CD4-positive, alpha-beta T cell treated with Interleukin-4 for 4 hours (primary cell): ENCODE data around the gene SRGAP3.
"Not testable (repeated sequence)": the region's sequence is repeated elsewhere in the genome, so short reads cannot be mapped to it uniquely, and the experiment has no call there.

Experiments
- DNase-seq: peaks from one replicate; pipeline ENCODE4 v3.0.0-alpha.2; 2020

SRGAP3 gene

DNA sequence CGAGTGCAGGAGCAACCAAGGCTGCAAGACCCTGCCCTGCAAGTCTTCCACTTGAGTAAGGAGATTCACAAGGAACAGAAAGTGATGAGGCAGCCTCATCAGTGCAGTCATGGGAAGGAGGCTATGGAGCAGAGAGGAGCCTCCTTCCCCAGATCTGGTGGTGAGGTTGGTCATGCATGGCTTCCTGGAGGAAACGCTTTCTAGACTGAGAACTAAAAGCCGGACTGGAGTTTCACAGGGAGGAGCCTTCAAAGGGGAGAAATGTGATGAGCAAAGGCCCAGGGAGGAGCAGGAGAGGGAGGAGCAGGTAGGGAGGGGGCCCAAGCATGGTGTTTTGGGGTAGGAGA, 139.9 kb downstream of the SRGAP3 start:
- DNase-seq, result no peak

DNA sequence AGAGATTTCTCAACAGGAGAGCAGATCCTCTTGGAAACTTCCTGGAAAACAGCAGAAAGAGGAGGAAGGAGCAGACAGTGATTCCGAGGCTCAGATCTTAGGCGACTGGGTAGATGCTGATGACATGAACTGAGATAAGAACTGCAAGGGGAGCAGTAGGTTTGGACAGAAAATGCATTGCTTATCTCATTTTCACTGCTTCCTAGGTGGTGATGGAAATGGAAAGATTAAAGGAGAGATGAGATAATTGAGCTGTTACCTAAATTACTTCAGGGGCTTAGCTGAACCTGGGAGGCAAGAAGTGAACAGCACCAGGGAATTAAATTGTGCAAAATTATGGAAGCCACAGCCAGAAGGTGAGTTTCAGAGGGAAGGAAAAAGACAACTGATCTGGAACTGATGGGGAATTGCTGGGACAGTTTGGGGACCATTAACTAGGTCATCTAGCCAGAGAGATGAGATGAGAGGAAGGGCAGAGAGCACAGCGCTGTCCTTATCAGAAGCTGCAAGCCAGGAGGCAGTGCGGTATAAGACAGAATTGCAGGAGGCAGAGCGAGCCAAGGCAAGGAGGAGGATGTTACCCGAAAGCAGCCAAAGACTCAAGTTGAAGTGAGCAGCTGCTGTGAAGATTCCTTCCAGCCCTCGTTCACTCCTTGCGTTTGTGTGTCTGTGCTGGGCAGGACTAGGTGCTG, 140.4 kb downstream of the SRGAP3 start:
- DNase-seq, result no peak

DNA sequence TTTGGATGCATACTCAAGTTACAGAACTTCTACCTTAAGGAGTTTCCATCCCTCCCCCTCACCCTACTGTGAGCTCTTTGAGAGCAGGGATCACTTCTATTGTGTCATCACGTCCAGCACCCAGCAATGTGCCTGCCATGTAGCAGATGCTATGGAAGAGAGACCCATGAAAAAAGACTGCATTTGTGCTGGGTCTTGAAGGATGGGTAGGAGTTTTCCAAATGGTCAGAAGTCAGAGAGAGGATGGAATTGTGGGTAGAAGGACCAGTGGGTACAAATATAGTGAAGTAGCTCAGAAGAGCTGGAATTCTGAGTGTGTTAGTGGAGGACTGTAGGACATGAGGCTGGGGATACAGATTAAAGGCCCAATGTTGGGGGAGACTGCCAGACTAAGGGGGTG, 141.7 kb downstream of the SRGAP3 start:
- DNase-seq, result no peak

DNA sequence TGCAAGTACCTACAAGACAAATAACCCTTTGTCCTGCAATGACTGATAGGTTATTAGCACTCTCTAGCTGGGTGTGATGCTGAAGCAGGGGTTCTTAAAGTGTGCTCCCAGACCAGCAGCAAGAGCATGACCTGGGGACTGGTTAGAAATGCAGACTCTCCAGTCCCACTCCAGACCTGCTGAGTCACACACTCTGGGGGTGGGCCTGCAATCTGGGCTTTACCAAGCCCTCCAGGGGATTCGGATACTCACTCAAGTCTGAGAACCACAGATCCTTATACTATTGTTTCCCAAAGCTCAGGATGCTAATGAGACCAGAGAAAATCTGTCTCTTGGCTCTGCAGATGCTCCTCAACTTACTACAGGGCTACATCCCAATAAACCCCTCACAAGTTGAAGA, 144.0 kb downstream of the SRGAP3 start:
- no peak for DNase-seq

DNA sequence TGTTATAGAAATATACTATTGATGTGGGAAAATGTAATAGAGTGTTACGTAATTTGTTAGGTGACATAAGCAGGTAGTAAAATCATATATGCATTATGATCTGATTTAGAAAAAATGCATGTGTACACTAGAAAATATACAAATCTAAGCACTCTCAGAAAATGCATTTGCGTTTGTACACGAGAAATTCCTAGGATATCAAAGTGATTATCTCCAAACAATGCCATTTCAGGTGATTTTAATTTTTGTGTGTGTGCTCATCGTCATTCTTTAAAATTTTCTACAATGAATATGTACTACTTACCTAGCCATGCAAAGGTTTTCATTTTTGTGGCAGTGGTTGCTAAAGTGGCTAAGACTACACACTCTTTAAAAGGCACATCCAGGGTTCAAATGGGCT, 145.3 kb downstream of the SRGAP3 start:
- DNase-seq, result no peak

DNA sequence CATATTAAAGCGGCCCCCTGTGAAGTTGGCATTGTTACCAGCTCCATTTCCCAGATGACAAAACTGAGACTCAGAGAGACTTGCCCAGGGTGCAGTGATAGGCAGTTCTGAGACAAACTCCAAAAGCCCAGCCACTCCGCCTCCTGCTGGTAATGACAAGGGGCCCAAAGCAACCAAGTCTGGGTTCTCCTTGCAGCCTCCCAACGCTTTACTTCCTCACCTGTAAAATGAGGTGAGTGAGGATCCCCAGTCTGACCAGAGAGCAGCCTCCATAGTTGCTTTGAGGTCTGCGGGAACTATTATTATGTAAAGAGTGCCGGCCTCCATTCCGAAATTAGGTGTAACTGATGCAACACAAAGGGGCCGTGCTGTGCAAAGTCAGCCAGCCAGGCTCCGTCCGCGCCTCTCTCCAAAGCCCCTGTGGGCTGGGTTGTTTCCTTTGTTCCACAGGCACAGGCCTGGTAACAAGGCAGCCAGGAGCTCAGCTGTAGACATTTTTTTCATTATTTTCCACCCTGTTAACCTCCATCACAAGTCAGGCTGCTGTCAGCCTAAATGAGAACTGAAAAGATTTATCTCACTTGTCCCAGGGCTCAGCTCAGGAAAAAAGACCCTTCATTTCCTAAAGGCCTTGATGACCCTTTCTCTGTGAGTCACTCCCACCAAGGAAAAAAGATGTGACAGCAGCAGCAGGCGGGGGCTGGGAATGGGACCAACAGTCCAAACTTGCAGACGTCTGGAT, 147.0 kb downstream of the SRGAP3 start:
- no peak for DNase-seq

DNA sequence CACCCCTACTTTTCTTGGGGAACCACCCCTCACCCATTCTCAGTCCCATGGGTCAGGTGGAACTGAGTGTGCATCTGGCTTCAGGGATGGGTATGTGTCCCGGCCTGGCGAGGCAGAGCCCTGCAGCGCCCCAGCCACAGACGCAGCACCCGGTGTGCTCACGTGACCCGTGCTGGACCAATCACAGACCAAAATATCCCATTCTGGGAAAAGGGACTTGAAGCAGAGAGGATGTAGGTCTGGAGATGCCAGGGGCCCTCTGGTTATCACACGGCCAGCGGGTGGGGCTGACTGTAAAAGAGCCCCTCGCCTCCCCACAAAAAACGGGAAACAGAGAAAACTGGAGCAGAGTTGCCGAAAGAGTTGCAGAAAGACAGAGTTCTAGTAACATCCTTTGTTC, 148.2 kb downstream of the SRGAP3 start:
- DNase-seq, result no peak

DNA sequence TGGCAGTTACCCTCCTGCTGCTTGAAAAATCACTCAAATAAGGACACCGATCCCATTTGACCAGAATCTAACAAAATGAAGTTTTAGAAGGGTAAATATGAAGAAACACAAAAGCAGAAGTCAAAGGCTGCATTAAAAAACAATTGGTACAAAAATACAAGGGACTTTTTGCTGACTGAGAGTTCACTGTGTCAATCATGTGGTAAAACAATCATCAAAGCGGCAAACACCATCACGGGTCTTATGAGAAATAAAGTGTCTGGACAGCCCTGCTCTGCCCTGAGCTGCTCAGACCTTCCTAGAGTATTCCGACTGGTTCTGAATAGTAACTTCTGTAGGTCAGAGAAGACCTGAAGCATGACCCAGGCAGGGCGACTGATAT, 148.9 kb downstream of the SRGAP3 start:
- no peak for DNase-seq

DNA sequence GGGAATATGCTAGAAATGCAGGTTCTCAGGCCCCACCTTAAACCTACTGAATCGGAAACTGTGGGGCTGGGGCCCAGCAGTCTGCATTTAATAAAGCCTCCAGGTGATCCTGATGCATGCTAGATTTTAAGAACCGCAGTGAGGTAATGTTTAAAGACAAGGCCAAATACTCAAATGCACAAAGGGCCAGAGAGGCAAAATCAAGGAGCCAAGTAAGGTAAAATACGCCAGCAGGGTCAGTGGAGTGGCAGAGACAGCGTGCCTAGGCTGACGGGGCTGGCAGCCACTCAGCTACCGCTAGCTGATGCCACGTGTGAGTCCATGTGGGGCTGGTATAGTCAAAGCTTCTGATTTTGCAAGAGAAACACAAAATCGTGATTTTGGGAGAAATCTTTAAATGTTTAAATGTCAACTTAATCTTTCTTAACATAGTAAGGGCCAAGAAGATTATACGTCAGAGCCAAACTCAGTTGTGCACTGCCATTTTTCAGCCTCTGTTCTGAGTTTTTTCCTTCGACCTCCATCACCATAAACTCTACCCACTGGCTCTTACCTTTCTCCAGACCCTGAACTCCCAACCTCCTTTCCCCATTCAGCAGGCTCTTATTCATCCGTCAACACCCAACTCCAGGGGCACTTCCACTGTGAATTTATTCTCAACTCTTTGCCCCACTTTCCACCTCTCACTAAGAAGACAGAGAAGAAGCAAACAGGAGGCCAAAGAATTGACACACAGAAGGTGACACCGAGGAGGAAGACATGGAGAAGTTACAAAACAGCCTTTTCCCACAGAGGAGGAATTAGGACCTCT, 149.5 kb downstream of the SRGAP3 start:
- DNase-seq, result no peak

DNA sequence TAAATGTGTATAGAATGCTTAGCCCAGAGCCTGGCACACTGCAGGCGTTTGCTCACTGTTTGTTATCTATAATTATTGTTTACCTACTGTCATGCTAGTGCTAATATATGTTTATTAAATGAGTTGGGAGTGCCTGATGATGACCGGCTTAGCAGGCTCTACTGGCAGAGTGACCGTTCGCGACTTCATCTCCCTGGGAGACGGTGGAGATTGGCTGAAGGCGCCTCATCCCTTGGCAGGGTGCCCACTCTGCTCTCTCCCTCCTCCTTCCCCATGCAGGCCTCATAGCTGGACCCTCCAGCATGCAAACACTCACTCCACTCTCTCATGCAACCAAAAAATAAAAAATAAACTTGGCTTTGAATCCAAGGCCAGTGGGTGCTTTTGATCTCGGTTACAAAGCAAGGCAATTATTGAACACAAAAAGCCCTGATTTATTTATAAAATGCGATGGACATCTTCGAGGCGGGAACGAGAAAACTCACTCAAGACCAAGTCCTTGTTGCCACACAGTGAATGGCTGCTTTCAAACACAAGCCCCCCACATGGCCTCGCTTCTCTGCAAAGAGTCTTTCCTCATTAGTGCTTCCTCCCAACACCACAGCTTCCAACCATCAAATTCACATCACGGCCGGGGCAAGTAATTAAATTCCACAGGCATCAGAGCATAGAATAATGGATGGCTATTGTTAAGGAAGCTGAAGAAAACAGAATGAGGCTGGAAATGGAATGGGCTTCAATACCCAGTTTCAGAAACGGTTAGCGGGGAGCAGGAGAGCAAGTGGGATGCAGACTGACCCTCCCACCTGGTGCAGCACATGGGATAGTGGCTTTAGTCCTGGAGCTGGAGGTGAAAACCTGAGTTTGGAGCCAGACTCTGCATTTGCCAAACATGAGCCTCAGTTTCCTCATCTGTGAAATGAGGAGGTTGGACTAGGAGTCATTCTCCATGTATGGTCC, 150.4 kb downstream of the SRGAP3 start:
- DNase-seq, result no peak

DNA sequence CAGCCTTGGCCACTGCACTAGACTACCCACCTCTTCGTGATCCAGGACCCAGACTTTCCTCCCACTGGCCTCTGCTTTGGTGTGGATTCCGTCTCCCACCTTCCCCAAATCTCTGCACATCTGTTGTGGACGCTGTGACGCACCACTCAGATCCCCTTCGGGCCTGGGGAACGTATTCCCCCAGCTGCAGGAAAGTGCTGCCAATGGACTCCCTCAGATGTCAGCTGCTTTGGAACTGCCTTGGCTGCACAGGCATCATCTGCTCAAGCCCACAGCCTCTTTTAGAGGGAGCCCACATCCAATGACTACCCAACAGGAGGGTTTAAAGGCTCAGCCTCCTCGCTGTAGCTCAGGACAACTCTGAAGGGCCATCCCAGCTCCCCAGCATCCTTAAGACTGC, 152.0 kb downstream of the SRGAP3 start:
- DNase-seq, result no peak

DNA sequence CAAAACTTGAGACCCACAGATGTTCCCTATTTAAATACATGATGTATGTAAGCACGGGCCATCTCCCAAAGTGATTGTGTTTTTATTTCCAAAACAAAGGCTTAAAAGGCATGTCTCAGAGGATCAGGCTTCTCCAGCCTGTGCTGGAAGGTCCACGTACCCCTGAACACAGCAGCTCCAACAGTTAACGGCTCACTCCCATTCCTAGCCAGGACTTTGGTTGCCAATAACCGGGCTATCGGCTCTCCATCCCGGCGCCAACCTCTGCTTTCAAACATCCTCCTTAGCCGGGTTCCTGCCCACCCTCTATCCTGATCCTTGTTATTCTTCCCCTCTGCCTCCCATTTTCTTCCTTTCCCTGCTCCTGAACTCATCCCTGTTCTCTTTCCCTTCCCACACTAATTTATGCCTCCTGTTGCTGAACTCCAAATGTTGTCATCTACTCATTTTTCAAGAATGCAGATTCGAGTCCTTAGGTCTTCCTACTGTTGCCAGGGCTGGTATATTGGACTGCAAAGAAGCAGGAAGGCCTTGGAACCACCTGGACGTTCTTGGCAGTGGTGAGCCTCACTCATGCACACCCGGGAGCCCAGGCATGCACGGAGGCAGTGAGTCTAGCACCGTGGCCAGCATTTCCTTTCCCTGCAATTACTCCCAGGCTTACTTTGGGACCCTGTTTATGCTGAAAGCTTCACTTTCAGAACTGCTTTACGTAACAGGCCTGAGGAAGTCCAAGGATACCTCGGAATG, 157.8 kb downstream of the SRGAP3 start:
- no peak for DNase-seq

DNA sequence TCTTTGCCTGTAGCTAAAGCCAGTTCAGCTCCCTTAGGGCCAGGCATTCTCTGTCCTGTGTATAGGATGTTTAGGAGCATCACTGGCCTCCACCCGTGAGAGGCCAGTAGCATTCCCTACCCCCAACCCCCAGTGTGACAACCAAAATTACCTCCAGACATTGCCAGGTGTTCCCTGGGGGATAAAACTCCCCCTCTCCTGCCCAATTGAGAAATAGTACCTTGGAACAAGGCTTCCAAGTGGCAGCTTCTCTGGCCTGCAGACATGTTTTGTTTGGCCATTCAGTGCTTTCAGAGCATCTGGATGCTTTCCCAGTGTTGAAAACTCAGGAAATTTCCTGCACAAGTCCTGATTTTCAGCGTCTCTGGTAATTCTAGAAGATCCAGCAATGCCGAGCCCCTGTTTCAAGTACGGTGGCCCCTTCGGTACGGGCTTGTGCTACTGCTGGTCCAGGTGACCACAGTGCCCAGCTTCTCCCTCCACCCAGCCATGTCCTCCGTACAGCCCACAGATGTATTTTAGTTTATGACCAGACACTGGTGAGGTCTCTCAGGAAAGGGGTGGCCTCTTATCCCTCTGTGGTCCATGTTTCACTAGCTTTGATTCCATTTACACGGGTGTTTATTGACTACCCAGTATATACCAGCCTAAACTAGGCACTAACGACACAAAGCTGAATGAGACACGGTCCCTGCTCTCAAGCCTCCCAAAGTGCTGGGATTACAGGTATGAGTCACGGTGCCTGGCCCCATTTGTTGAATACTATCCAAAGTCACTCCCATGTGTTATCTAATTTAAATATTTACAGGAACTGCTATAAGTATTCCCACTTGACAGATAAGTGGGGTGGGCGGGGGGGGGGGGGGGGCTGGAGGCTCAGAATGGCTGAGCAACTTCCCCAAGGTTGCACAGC, 160.7 kb downstream of the SRGAP3 start:
- no peak for DNase-seq

DNA sequence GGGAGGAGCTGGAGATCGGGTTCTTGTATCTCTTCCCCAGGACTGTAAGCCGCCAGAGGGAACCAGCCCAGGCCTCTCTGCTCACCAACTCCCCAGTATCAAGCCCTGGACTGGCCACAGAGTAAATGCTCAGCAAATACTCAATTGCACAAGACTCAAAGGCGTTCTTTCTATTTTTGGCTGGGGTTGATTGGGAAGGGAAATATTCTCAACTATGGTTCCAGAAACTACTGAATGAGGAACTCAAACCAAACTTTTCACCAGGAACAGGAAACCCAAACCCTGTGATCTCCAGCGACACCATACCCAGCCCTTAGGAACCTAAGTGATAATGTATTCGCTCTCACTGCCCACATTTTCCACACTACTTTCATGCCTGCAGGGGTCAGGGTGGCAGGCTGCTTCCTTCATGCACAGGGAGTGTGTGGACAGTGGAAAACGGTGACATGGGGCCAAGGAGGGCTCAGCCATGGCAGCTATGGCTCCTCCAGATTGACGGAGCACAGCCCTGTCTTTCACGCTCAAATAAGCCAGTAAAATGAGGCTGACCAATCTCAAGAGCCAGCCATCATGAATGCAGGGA, 161.5 kb downstream of the SRGAP3 start:
- DNase-seq, result no peak

DNA sequence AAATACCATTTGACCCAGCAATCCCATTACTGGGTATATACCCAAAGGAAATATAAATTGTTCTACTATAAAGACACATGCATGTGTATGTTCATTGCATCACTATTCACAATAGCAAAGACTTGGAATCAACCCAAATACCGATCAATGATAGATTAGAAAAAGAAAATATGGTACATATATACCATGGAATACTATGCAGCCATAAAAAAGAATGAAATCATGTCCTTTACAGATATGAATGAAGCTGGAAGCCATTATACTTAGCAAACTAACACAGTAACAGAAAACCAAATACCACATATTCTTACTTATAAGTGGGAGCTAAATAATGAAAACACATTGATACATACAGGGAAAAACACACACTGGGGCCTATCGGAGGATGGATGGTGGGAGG, 164.0 kb downstream of the SRGAP3 start:
- DNase-seq, result not testable (repeated sequence)

DNA sequence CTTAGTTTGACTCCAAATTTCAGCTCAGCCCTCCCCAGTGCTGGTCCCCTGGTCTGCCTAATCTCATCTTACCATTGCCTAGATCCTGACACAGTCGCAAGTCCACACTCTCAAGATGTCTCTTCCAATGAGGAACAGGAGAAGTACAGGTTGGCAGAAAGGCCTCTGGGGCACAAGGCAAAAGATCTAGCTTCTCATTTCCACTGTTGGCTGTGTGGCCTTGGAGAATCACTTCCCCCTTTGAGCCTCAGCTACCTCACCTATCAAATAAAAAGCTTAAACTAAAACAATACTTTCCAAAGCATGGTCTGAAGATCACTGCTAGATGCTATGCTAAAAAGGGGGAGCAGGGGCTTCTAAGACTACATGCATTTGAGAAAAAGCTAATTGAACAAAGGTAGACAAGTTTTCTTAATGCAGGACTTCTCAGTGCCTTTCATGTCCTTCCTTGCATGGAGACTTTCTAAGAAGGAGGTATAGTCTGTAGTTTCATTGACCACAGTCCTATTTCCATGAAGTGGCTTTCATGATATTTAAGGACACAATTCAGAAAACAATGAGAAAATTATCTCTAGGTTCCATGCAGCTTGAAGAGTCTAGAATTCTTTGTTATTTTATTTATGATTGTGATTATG, 168.1 kb downstream of the SRGAP3 start:
- no peak for DNase-seq

DNA sequence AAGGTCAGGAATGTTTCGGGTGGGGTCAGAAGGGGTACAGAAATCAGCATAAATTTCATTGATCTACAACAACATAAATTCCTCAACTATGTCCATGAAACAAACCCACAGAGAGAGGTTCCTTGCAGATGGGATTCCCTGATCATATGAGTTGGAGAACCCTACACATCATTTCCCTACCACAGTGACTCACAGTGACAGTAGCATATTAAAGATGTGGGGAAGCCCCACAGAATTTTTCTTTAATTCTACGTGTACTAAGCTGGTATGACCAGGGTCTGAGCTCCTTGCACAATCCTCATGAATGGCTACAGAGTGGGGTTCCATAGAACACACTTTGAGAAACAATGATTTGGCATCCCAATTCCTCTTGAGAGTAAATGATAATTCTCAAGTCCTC, 169.3 kb downstream of the SRGAP3 start:
- no peak for DNase-seq

DNA sequence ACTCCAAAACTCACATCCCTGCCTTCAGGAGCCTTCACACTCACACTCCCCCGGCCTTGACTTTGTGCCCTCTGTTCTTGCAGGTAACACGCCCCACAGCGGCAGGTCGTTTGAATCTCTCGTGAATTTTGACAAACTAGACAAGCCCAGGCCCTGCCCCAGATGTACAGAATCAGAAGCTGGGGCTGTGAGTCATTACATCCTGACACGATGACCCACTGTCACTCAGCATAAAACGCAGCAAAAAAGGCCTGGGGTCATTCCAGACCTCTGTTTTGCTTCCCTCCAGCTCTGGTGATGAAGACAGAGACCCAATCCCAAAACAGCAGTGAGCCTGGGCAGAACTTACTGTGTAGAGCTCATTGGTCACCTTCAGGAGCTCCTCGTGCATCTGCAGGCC, 169.8 kb downstream of the SRGAP3 start:
- DNase-seq, result no peak

DNA sequence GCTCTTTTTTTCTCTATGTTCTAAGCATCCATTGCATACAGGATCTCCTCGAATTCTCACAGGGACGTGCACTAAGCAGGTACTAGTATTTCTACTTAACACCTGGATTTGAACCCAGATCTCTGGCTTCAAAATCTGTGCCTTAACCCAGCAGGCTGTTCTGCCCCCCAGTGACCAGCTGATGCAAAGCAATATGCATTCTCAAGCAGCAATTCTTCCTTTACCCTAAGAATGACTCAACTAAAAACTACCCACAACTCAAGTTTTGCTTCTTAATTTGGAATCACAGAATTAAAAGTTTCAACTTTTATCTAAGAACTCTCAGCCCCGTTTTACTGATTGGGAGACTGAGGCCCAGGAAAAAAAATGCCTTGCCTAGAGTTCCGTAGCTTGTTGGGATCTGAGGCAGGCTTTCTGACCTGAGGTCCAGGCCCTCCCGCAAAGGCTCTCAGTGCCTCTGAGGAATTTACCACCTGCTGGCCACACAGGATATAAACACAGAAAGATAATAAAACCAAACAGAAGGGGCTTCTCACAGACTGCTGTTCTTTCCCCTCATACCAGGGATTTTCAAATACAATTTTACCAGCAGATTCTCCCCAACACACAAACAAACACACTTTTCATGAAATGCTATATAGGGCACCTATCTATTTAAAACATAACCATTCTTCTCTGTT, 170.7 kb downstream of the SRGAP3 start:
- no peak for DNase-seq

DNA sequence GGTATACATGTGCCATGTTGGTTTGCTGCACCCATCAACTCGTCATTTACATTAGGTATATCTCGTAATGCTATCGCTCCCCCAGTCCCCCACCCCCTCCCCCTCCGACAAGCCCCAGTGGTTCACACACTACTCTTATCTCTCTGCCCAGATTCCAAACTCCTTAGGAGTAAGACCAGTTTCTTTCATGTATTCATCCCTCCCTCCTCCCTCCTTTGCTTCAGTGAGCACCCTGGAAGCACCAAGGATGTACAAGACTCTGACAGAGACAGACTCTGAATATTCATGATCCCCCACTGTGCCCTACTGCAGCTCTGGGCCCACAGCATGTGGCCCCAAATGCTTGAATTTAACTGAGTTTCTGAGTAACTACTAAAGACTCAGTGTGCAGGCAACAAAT, 172.4 kb downstream of the SRGAP3 start:
- DNase-seq, result no peak
